IPS DF 6.9 (cell line): Measurements from ENCODE around the gene EHF.

ENCODE experiments used
- DNase-seq: peaks from one replicate; pipeline ENCODE4 v3.0.0-alpha.2; 2013; ENCODE audit warnings: low read depth, low spot score
- H3K27ac ChIP-seq: one replicate; pipeline ENCODE4 v1.5.1; 2013; ENCODE audit warnings: low read length, control low read depth
- H3K27me3 ChIP-seq: 2 replicates; pipeline ENCODE4 v1.6.1; 2013; ENCODE audit warnings: mild to moderate bottlenecking, low read length; ENCODE audit not compliant: control insufficient read depth, insufficient read depth
- H3K36me3 ChIP-seq: 2 replicates; pipeline ENCODE4 v1.6.1; 2013; ENCODE audit warnings: low read length; ENCODE audit not compliant: control insufficient read depth, insufficient read depth
- H3K4me1 ChIP-seq: 2 replicates; pipeline ENCODE4 v1.6.1; 2013; ENCODE audit warnings: low read length; ENCODE audit not compliant: control insufficient read depth, insufficient read depth
- H3K4me3 ChIP-seq: 2 replicates; pipeline ENCODE4 v1.5.1; 2013; ENCODE audit warnings: mild to moderate bottlenecking, low read length
- H3K9me3 ChIP-seq: 2 replicates; pipeline ENCODE4 v1.6.1; 2013; ENCODE audit warnings: low read length, inconsistent platforms; ENCODE audit not compliant: control insufficient read depth, insufficient read depth
- WGBS: extraction: QIAGEN DNeasy Blood & Tissue Kit; methylation state at CpG from one replicate; pipeline ENCODE4 v1.1.7; 2013; ENCODE audit warnings: mixed read lengths, missing lambda C conversion rate; ENCODE audit not compliant: insufficient read length, insufficient coverage; 5-methylcytosine and 5-hydroxymethylcytosine counted together

Gene EHF

DNA sequence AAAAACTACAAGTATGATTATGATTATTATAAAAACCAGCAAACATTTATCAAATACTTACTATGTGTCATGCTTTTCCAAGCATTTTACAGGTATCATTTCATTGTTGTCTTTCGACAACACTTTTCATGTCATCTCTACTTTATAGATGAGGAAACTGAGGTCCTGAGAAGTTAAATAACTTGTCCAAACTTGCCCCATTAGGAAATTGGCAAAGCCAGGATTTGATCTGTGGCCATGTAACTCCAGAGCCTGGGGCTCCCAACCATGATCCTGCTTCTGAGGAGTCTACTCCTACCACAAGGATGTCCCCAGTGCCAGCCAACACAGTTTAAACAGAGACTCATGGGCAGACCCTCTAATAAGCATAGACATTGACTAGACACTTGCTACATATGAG is 15.2 kb downstream of the EHF start:
- no peaks in the 10 kb centered on the region for H3K27me3 ChIP-seq
- H3K4me1 ChIP-seq, result no peaks in the 10 kb centered on the region
- no peak overlapping the region for H3K4me3 ChIP-seq
- no peak for DNase-seq
- H3K9me3 ChIP-seq, result no peaks in the 10 kb centered on the region
- no peak overlapping the region for H3K27ac ChIP-seq
- no CpG with 5 or more reads among the region's 1 CpG for WGBS
- no peaks in the 10 kb centered on the region for H3K36me3 ChIP-seq

DNA sequence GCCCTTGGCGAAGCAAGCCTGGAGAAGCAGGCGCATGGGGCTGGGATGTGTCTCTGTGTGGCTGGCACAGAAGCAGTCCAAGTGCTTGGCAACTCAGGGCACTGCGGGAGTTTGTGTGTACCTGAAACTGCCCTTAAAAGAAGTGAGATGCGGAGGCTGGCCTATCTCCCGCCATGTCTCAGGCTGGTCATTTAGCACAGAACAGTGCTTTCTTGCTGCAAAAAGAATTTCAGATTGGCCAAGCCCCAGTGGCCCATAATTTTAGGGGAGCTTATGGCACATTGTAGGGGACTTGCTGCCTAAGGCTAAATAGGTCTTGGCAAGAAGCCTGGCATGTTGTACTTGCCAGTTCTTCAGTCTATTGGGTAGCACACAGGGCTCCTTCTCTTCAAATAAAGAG is 16.4 kb downstream of the EHF start:
- Histone ChIP-seq H3K4me3 (no peak overlapping the region), H3K27me3 (no peaks in the 10 kb centered on the region), H3K36me3 (no peaks in the 10 kb centered on the region), H3K27ac (no peak overlapping the region), H3K4me1 (no peaks in the 10 kb centered on the region), H3K9me3 (no peaks in the 10 kb centered on the region)
- no peak for DNase-seq
- WGBS, result no CpG with 5 or more reads among the region's 5 CpGs

DNA sequence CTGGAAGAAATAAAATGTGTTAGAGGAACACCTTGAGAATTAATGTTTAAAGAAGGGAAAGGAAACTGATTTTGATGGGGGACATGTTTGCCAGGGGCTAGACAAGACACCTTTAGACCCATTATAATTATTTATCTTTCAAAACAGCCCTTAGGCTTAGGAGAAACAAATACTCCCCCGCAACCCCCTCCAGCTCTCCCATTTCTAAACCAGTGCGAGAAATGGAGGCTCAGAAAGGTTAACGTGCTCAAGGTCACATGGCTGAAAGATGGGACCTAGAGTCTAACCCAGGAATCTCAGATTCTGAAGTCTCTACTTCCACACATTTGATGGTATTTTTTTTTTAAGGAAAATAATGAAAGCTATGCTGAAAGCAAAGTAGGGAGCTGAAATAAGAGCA is 18.0 kb downstream of the EHF start:
- no peak overlapping the region for H3K4me3 ChIP-seq
- DNase-seq, result no peak
- no peaks in the 10 kb centered on the region for H3K36me3 ChIP-seq
- H3K4me1 ChIP-seq, result no peaks in the 10 kb centered on the region
- no peaks in the 10 kb centered on the region for H3K9me3 ChIP-seq
- no CpG with 5 or more reads among the region's 3 CpGs for WGBS
- H3K27me3 ChIP-seq, result no peaks in the 10 kb centered on the region
- H3K27ac ChIP-seq, result no peak overlapping the region

DNA sequence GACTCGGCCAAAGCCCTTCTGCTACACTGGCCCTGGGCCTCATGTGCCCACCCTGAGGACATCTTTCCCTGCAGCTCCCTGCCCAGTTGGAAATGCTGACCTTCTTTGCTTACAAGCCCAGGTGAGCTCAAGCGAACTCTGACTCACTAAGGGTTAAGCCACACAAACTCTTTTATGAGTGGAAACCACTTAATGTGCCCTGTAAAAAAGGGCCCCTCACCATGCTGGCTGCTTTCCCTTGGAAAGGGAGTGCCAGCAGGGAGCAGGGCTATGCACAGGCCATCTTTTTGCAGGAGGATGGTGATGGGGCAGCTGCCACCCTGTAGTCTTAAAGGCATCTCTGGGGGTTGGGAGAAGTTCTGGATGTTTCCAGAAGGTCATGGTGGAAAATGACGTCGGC is 18.7 kb downstream of the EHF start:
- H3K36me3 ChIP-seq, result no peaks in the 10 kb centered on the region
- H3K4me1 ChIP-seq, result no peaks in the 10 kb centered on the region
- H3K9me3 ChIP-seq, result no peaks in the 10 kb centered on the region
- no peak for DNase-seq
- WGBS, result no CpG with 5 or more reads among the region's 4 CpGs
- no peak overlapping the region for H3K4me3 ChIP-seq
- H3K27me3 ChIP-seq, result no peaks in the 10 kb centered on the region
- no peak overlapping the region for H3K27ac ChIP-seq

DNA sequence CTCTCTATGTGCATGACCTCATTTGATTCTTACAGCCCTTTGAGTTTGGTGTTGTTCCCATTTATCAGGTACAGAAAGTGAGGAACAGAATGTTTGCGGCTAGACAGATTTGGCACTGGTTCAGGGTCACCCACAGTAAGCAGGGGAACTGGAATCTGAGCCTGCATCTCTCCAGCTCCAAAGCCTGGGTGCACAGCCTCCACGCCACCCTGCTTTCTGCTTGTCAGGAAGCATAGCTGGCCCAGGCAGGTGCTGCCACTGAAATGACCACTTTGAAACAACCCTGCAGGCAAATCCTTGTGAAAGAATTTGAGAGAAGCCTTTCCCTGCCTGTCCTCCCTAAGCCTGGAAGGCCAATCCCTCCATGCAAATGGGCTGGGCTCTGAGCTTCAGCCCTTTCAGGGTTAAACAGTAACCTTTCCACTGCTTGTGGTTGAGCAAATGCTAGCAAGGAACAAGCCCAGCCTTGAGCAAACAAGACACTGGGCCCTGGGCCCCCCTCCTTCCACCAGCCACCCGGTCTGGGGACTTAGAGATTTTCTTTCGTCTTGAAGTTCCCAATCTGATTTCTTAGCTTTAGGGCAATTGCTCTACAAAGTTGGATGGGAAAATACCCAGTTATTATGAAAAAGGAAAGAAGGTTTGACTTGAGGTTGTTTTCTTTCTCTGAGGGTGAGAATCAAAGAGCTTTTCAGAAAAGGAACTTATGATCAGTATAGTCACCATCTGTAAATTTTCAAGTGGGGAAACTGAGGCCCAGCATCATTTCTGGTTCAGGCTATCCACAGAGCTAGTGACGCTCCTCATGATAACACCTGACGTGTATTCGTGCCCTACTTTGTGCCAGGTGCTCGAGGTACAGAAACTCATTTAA is 19.4 kb downstream of the EHF start:
- no peak overlapping the region for H3K27ac ChIP-seq

DNA sequence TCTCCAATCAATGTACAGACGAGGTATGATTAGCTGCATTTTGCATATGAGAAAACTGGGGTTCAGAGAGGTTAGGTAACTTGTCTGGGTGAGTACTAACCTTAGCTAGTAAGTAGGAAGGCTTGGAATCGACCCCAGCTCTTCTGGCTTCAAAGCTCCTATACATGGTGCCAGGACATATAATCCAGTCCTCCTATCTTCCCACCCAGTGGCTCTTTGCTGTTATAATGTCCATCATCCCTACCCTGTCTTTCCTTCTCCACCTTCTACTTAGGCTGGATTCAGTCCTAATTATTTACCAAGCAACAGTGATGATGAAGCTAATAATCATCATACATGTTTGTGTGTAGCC is 20.0 kb downstream of the EHF start:
- no CpG with 5 or more reads among the region's 2 CpGs for WGBS
- Histone ChIP-seq H3K4me3 (no peak overlapping the region), H3K27ac (no peak overlapping the region), H3K27me3 (no peaks in the 10 kb centered on the region), H3K36me3 (no peaks in the 10 kb centered on the region), H3K4me1 (no peaks in the 10 kb centered on the region), H3K9me3 (no peaks in the 10 kb centered on the region)
- no peak for DNase-seq

More for the DNA sequence above, 19.4 kb downstream of the EHF start:
- Histone ChIP-seq H3K4me1 (no peaks in the 10 kb centered on the region), H3K27me3 (no peaks in the 10 kb centered on the region), H3K4me3 (no peak overlapping the region), H3K9me3 (no peaks in the 10 kb centered on the region), H3K36me3 (no peaks in the 10 kb centered on the region)
- no peak for DNase-seq
- WGBS, result no CpG with 5 or more reads among the region's 8 CpGs

DNA sequence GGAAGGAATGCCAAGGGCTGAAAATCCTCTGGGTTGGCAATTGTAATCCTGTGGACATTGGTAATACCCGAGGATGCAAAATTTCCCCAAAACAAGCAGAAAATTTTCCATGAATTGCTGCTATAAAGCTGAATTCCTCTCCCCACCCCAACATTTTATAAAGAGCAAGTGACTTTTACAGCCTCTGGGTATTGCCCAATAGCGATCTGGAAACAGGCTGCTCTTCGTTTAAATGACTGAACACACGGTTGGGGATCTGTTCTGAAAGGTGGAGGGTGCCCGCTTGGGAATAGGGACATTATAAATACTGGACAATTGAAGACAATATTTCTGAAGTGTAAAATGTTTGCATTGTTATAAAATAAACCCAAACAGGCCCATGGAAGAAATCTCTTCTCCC is 20.6 kb downstream of the EHF start:
- H3K4me1 ChIP-seq, result no peaks in the 10 kb centered on the region
- H3K27me3 ChIP-seq, result no peaks in the 10 kb centered on the region
- no peaks in the 10 kb centered on the region for H3K9me3 ChIP-seq
- WGBS, result no CpG with 5 or more reads among the region's 5 CpGs
- no peak overlapping the region for H3K27ac ChIP-seq
- no peaks in the 10 kb centered on the region for H3K36me3 ChIP-seq
- DNase-seq, result no peak
- H3K4me3 ChIP-seq, result no peak overlapping the region

DNA sequence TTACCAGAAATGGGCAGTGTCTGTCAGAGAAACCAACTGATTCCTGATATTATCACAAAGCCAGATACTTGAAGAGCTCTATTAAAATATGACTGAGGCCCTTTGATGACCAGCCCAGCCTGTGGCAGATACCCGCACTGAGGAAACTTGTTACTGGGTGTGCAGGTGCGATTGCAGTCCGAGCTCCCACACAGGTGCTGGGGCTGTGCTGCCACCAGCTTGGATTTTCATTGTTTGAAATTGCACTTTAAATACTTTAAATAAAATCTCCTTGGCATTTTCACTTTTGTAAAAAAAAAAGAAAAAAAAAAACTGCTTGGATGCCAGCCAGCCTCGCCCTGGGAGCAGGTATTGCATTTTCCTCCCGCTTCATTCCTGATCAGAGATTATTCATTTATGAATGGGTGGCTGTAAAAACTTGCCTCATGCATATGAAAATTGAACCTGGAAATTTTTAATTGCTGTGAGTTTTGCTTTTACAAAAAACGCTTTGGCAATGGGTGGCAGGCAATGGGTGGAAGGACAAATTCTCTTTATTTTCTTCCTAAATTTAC is 21.2 kb downstream of the EHF start:
- H3K4me1 ChIP-seq, result no peaks in the 10 kb centered on the region
- no peak overlapping the region for H3K4me3 ChIP-seq
- DNase-seq, result no peak

DNA sequence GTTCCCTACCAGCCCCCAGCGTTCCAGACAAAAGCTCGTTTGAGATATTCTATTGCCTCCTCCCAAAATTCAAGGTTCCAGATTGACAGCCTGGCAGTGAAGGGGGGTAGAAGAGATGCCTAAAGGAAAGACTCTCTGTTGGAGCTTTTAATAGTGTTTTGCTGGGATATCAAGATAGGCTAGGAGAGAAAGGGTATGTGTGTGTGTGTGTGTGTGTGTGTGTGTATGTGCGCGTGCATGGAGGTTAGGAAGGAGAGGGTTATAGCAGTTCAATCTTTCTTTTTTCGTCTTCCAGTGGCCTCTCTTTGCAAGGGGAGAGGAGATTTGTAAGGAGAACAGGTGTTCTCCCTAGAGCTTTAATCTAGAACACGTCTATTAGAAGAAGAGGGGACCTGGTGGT is 22.0 kb downstream of the EHF start:
- H3K36me3 ChIP-seq, result no peaks in the 10 kb centered on the region
- no peaks in the 10 kb centered on the region for H3K27me3 ChIP-seq
- no peaks in the 10 kb centered on the region for H3K9me3 ChIP-seq
- DNase-seq, result no peak
- no peak overlapping the region for H3K27ac ChIP-seq
- no peak overlapping the region for H3K4me3 ChIP-seq
- WGBS, result no CpG with 5 or more reads among the region's 6 CpGs
- no peaks in the 10 kb centered on the region for H3K4me1 ChIP-seq

More for the DNA sequence above, 21.2 kb downstream of the EHF start:
- Histone ChIP-seq H3K36me3 (no peaks in the 10 kb centered on the region), H3K27ac (no peak overlapping the region), H3K27me3 (no peaks in the 10 kb centered on the region), H3K9me3 (no peaks in the 10 kb centered on the region)
- no CpG with 5 or more reads among the region's 6 CpGs for WGBS

DNA sequence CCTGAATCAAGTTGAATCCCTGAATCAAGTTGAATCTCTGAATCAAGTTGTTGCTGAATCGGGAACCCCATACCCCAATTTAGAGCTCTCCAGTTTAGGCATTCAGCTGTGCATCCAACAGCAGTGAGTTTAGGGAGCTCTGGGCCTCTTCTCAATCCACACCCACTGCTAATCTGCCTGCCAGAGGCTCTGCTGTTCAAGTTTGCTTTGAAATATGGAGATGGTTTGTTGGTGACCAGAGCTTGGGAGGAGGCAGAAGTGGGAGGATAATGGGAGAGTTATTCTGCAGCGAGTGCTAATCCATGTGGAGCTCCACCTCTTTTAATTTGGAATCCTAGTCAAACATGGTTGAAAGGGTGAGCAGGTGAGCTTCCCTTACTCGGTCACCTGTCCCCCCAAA is 22.4 kb downstream of the EHF start:
- no CpG with 5 or more reads among the region's 3 CpGs for WGBS

DNA sequence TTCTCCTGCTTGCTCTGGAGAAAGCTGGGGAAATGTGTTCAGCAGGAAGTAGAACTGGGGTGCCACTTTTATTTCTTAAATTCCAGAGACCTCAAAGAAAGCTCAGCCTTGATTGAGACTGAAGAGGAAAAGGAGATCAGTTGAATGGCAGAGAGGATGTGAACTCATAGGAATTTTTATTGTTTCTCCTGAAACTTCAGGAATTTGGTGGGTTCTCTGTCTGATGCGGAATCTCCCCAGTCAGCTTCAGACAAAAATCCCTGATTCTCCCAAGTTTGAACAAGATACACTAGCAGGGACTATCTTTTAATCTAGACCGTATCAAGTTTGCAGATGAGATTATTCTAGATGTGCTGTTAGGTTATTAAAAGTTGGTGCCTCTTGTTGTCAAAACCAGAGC is 23.0 kb downstream of the EHF start:
- Histone ChIP-seq H3K4me3 (no peak overlapping the region), H3K27me3 (no peaks in the 10 kb centered on the region), H3K4me1 (no peaks in the 10 kb centered on the region), H3K27ac (no peak overlapping the region), H3K36me3 (no peaks in the 10 kb centered on the region), H3K9me3 (no peaks in the 10 kb centered on the region)
- no CpG with 5 or more reads among the region's 2 CpGs for WGBS
- no peak for DNase-seq

More for the DNA sequence above, 22.4 kb downstream of the EHF start:
- H3K4me3 ChIP-seq, result no peak overlapping the region
- no peak overlapping the region for H3K27ac ChIP-seq
- no peaks in the 10 kb centered on the region for H3K9me3 ChIP-seq
- DNase-seq, result no peak
- H3K36me3 ChIP-seq, result no peaks in the 10 kb centered on the region
- no peaks in the 10 kb centered on the region for H3K27me3 ChIP-seq
- H3K4me1 ChIP-seq, result no peaks in the 10 kb centered on the region
